ENCODE data around the gene GJA4.

The GJA4 gene

GRCh38 chr1:34759503-34760357 is 33.1 kb upstream of the GJA4 start, which contains the start of gene GJB4:
Gene GJB4 (plus strand): TSS chr1:34759740. CDS start chr1:34761255, 1,515 bp downstream.
- no peaks in the 10 kb centered on the region for H3K36me3 ChIP-seq (ENCODE audit: control insufficient read depth, insufficient read depth, low read length)
- H3K4me2 ChIP-seq (ENCODE audit: low read length), result no peak within 1 kb of the TSS
- no peaks in the 10 kb centered on the region for H3K4me1 ChIP-seq
- no peaks in the 10 kb centered on the region for H3K79me2 ChIP-seq
- no peaks in the 10 kb centered on the region for H3K9me3 ChIP-seq (ENCODE audit: control insufficient read depth, low read length)
- H3K9ac ChIP-seq, result no peak within 1 kb of the TSS
- H3K27me3 ChIP-seq (ENCODE audit: control insufficient read depth, insufficient read depth, low read length), result no peaks in the 10 kb centered on the region
- no peak within 1 kb of the TSS for H2AFZ ChIP-seq
- H3K27ac ChIP-seq, result no peak within 1 kb of the TSS
- no peak for TF ChIP-seq CTCF (IDR thresholded peaks at IDR 0.05)
- no peak within 1 kb of the TSS for H3K4me3 ChIP-seq (ENCODE audit: low read depth, low read length)

GRCh38 chr1:34761176-34761761 is 31.5 kb upstream of the GJA4 start:
- no peak overlapping the region for H2AFZ ChIP-seq
- H3K4me2 ChIP-seq (ENCODE audit: low read length), result no peak overlapping the region
- no peaks in the 10 kb centered on the region for H3K27me3 ChIP-seq (ENCODE audit: control insufficient read depth, insufficient read depth, low read length)
- no peak overlapping the region for H3K4me3 ChIP-seq (ENCODE audit: low read depth, low read length)
- no peaks in the 10 kb centered on the region for H3K79me2 ChIP-seq
- H3K9ac ChIP-seq, result no peak overlapping the region
- no peaks in the 10 kb centered on the region for H3K4me1 ChIP-seq
- TF ChIP-seq CTCF (IDR thresholded peaks at IDR 0.05), result no peak
- H3K36me3 ChIP-seq (ENCODE audit: control insufficient read depth, insufficient read depth, low read length), result no peaks in the 10 kb centered on the region
- H3K27ac ChIP-seq, result no peak overlapping the region
- H3K9me3 ChIP-seq (ENCODE audit: control insufficient read depth, low read length), result no peaks in the 10 kb centered on the region

GRCh38 chr1:34761776-34762307 is 31.0 kb upstream of the GJA4 start:
- TF ChIP-seq CTCF (IDR thresholded peaks at IDR 0.05), result no peak
- Histone ChIP-seq H3K36me3 (ENCODE audit: control insufficient read depth, insufficient read depth, low read length) (no peaks in the 10 kb centered on the region), H3K9me3 (ENCODE audit: control insufficient read depth, low read length) (no peaks in the 10 kb centered on the region), H3K27ac (no peak overlapping the region), H2AFZ (no peak overlapping the region), H3K4me3 (ENCODE audit: low read depth, low read length) (no peak overlapping the region), H3K9ac (no peak overlapping the region), H3K79me2 (no peaks in the 10 kb centered on the region), H3K4me2 (ENCODE audit: low read length) (no peak overlapping the region), H3K4me1 (no peaks in the 10 kb centered on the region), H3K27me3 (ENCODE audit: control insufficient read depth, insufficient read depth, low read length) (no peaks in the 10 kb centered on the region)

- no peak overlapping the region for H3K4me2 ChIP-seq (ENCODE audit: low read length)
- no peak overlapping the region for H3K27ac ChIP-seq
- no peaks in the 10 kb centered on the region for H3K36me3 ChIP-seq (ENCODE audit: control insufficient read depth, insufficient read depth, low read length)
- H3K79me2 ChIP-seq, result no peaks in the 10 kb centered on the region
- no peaks in the 10 kb centered on the region for H3K27me3 ChIP-seq (ENCODE audit: control insufficient read depth, insufficient read depth, low read length)
- no peak overlapping the region for H3K9ac ChIP-seq
- H3K4me3 ChIP-seq (ENCODE audit: low read depth, low read length), result no peak overlapping the region
- H3K9me3 ChIP-seq (ENCODE audit: control insufficient read depth, low read length), result no peaks in the 10 kb centered on the region
- TF ChIP-seq CTCF (IDR thresholded peaks at IDR 0.05), result no peak
- H2AFZ ChIP-seq, result no peak overlapping the region
- no peaks in the 10 kb centered on the region for H3K4me1 ChIP-seq
These were observed 30.2 kb upstream of the GJA4 start for GRCh38 chr1:34762474-34763141.

All from parathyroid adenoma (tissue), 2 donors.